Uterus (tissue), 4 donors: ENCODE measurements around the gene PM20D2. TPM values are rescaled to one million over a fixed set of nuclear protein-coding genes. Genes with fewer than 3 reads are reported as not detected.

Experiments
- DNase-seq, 2 donors: peaks; one replicate each; pipeline ENCODE4 v3.0.0-alpha.2; 2019 to 2020
- H3K27ac ChIP-seq, 2 donors: fragments of 200-600 bp; sonication (generic); 1 replicate in 1 of 2; 2 replicates in 1 of 2; pipeline ENCODE4 v1.5.1; 2016 to 2018
- H3K27me3 ChIP-seq, 2 donors: fragments of 200-600 bp; sonication (generic); one replicate each; pipeline ENCODE4 v1.5.1; 2018 to 2019; ENCODE audit warnings: control low read depth in 1 of 2
- H3K36me3 ChIP-seq, 2 donors: fragments of 200-600 bp; sonication (generic); one replicate each; pipeline ENCODE4 v1.5.1; 2019; ENCODE audit warnings: control low read depth in 1 of 2
- H3K4me1 ChIP-seq, 2 donors: fragments of 200-600 bp; sonication (generic); one replicate each; pipeline ENCODE4 v1.5.1; 2018 to 2019; ENCODE audit warnings: control low read depth in 1 of 2
- H3K4me3 ChIP-seq, 2 donors: fragments of 200-600 bp; sonication (generic); 1 replicate in 1 of 2; 2 replicates in 1 of 2; pipeline ENCODE4 v1.5.1; 2018 to 2019; ENCODE audit warnings: mild to moderate bottlenecking in 1 of 2
- H3K9me3 ChIP-seq, 2 donors: fragments of 200-600 bp; sonication (generic); one replicate each; pipeline ENCODE4 v1.5.1; 2019; ENCODE audit warnings: control low read depth in 1 of 2
- CTCF ChIP-seq, 4 experiments: fragments of 200-600 bp in 2 of 4; fragments of 450-650 bp in 2 of 4; sonication (generic) in 2 of 4; IDR thresholded peaks; one replicate each; pipeline ENCODE4 v1.5.1; 2016 to 2019; ENCODE audit warnings: antibody characterized with exemption in 4 of 4, mild to moderate bottlenecking in 2 of 4, moderate library complexity in 1 of 4
- POLR2A ChIP-seq, 2 donors: fragments of 450-650 bp; IDR thresholded peaks; one replicate each; pipeline ENCODE4 v1.6.1; 2016; ENCODE audit warnings: antibody characterized with exemption in 2 of 2, mild to moderate bottlenecking in 1 of 2, moderate library complexity in 1 of 2
- intact Hi-C: fragments of 100-400 bp; cut with DNase I; formaldehyde crosslinking; loops from one replicate; pipeline ENCODE4 v1.15.1; 2023; ENCODE audit warnings: low total_unique reads
- total RNA-seq, 4 donors: library from RNA; depleted of rRNA in 3 of 4; stranded (reverse); fragments of >200 nt in 3 of 4; gene quantifications; one replicate each; pipeline versions ENCODE4 v1.1.0 to v1.2.4, GENCODE V29; 2014 to 2023
- donor health status: DM: yes; HTN: yes; CAD: no.

The PM20D2 gene
- total RNA-seq, 4 donors from 2014 or later, result 5.6 to 50.3 (median 16.0) TPM

DNA sequence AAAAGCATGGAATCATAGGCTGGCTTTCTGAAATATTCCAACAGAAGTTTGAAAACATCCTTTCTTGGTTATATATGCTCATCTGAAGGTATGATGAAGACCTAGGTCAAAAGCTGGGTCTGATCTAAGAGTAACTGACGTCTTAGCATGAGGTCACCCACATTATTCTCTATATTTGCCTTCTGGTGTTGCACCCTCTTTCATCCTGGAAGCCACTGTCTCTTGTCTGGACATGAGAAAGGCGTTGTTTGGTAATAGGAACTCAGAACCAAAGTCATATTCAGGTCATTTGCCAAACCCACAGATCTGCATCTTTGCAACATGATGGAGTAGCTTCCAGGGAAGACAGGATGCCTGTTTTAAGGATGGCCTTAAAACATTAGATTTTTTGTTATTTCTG is 53.7 kb downstream of the PM20D2 start:
- H3K27me3 ChIP-seq, result no peaks in the 10 kb centered on the region
- DNase-seq, result no peak

GRCh38 chr6:89200706-89201215 is 54.9 kb downstream of the PM20D2 start:
- intact Hi-C loops, result no loop called here
- H3K36me3 ChIP-seq, result no peaks in the 10 kb centered on the region
- no peak overlapping the region for H3K27ac ChIP-seq
- no peak overlapping the region for H3K4me3 ChIP-seq
- TF ChIP-seq CTCF (IDR thresholded peaks at IDR 0.05) (no peak), POLR2A (IDR thresholded peaks at IDR 0.05) (no peak)
- no peak for DNase-seq
- H3K4me1 ChIP-seq, result no peaks in the 10 kb centered on the region
- no peaks in the 10 kb centered on the region for H3K27me3 ChIP-seq
- H3K9me3 ChIP-seq, result peaks cover 0 to 1% of the 10 kb centered on the region in 2 donors

More for the DNA sequence above, 53.7 kb downstream of the PM20D2 start:
- Histone ChIP-seq H3K36me3 (no peaks in the 10 kb centered on the region), H3K27ac (no peak overlapping the region), H3K9me3 (peaks cover 0 to 6% of the 10 kb centered on the region in 2 donors), H3K4me1 (no peaks in the 10 kb centered on the region), H3K4me3 (no peak overlapping the region)
- TF ChIP-seq POLR2A (IDR thresholded peaks at IDR 0.05) (no peak), CTCF (IDR thresholded peaks at IDR 0.05) (no peak)
- intact Hi-C loops, result no loop called here

- Histone ChIP-seq H3K9me3 (no peaks in the 10 kb centered on the region), H3K27ac (no peak overlapping the region), H3K4me3 (no peak overlapping the region), H3K27me3 (no peaks in the 10 kb centered on the region), H3K4me1 (no peaks in the 10 kb centered on the region), H3K36me3 (no peaks in the 10 kb centered on the region)
- no peak for TF ChIP-seq CTCF (IDR thresholded peaks at IDR 0.05)
- TF ChIP-seq POLR2A (IDR thresholded peaks at IDR 0.05), result no peak
- intact Hi-C loops, result no loop called here
- no peak for DNase-seq
These were observed 58.2 kb downstream of the PM20D2 start for GRCh38 chr6:89204096-89204495.

GRCh38 chr6:89205819-89206218 is 60.0 kb downstream of the PM20D2 start:
- Histone ChIP-seq H3K4me3 (no peak overlapping the region), H3K4me1 (no peaks in the 10 kb centered on the region), H3K36me3 (no peaks in the 10 kb centered on the region), H3K27ac (no peak overlapping the region), H3K9me3 (no peaks in the 10 kb centered on the region), H3K27me3 (no peaks in the 10 kb centered on the region)
- DNase-seq, result no peak
- no peak for TF ChIP-seq CTCF (IDR thresholded peaks at IDR 0.05)
- no peak for TF ChIP-seq POLR2A (IDR thresholded peaks at IDR 0.05)
- intact Hi-C loops, result no loop called here

GRCh38 chr6:89208551-89208950 is 62.7 kb downstream of the PM20D2 start:
- no peaks in the 10 kb centered on the region for H3K4me1 ChIP-seq
- H3K36me3 ChIP-seq, result no peaks in the 10 kb centered on the region
- no peaks in the 10 kb centered on the region for H3K9me3 ChIP-seq
- H3K27me3 ChIP-seq, result no peaks in the 10 kb centered on the region
- TF ChIP-seq CTCF (IDR thresholded peaks at IDR 0.05) (no peak), POLR2A (IDR thresholded peaks at IDR 0.05) (no peak)
- no peak overlapping the region for H3K4me3 ChIP-seq
- no peak overlapping the region for H3K27ac ChIP-seq
- DNase-seq, result no peak
- intact Hi-C loops, result no loop called here
